Hematopoietic multipotent progenitor cell (in vitro differentiated cells): ENCODE data around the gene SLC25A36. TPM values are rescaled to one million over a fixed set of nuclear protein-coding genes. Genes with fewer than 3 reads are reported as not detected.
"Not testable (repeated sequence)": the region's sequence is repeated elsewhere in the genome, so short reads cannot be mapped to it uniquely, and the experiment has no call there.

Source experiments
- DNase-seq, 3 donors: peaks; one replicate each; pipeline ENCODE4 v3.0.0-alpha.2; 2011 to 2015; ENCODE audit warnings: low read depth in 2 of 3, low spot score in 2 of 3
- total RNA-seq: library from RNA; depleted of rRNA; stranded (reverse); fragments of >200 nt; gene quantifications from one replicate; pipeline ENCODE4 v1.2.3, GENCODE V29; 2012

SLC25A36 gene
- total RNA-seq, 1 donor: 113 TPM

DNA sequence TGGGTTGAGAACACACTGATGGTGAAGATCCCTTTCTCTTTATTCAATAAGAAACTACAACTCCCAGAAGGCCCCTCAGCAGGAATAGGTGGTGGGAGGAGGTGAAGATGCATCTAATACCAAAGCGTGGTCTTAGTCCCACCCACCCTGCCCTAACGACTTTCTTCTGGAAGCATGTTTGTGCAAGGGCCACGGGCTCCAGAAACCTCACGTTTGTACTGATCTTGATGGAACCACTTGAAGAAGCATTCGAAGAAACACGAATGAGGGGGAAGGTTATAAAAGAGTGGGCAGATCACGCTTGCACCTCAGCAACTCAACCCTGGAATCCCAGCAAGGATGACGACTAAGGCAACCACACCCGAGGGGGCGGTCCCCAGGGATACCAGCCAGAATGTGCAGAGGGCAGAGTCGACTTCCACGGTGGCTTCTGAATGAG, 10.6 kb upstream of the SLC25A36 start:
- DNase-seq: peak in 1 of 3 donors; percentile 17

DNA sequence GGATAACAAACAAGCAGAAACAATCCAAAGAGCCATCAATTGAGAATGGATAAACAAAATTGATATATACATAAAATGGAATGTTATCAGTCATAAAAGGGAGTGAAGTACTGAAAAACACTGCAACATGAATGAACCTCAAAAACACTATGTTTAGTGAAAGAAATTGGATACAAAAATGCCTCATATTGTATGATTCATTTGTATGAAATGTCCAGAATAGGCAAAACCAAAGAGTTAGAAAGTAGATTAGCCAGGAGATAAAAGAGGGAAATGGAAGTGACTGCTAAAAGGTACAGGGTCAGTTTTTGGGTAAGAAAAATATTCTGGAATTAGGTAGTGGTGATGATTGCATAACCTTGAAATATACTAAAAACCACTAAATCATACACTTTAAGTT, 9.8 kb upstream of the SLC25A36 start:
- no peak for DNase-seq

DNA sequence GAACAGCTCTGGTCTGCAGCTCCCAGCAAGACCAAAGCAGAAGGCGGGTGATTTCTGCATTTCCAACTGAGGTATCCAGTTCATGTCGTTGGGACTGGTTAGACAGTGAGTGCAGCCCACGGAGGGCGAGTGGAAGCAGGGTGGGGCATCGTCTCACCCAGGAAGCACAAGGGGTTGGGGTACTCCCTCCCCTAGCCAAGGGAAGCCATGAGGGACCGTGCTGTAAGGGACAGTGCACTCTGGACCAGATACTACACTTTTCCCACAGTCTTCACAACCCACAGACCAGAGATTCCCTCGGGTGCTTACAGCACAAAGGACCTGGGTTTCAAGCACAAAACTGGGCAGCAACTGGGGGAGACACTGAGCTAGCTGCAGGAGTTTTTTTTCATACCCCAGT, 8.5 kb upstream of the SLC25A36 start:
- DNase-seq: no peak

DNA sequence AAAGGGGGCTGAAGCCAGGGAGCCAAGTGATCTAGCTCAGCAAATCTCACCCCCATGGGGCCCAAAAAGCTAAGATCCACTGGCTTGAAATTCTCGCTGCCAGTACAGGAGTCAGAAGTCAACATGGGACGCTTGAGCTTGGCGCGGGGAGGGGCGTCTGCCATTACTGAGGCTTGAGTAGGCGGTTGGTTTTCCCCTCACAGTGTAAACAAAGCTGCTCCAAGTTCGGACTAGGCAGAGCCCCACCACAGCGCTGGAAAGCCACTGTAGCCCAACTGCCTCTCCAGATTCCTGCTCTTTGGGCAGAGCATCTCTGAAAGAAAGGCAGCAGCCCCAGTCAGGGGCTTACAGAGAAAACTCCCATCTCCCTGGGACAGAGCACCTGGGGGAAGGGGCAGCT, 8.1 kb upstream of the SLC25A36 start:
- no peak for DNase-seq

DNA sequence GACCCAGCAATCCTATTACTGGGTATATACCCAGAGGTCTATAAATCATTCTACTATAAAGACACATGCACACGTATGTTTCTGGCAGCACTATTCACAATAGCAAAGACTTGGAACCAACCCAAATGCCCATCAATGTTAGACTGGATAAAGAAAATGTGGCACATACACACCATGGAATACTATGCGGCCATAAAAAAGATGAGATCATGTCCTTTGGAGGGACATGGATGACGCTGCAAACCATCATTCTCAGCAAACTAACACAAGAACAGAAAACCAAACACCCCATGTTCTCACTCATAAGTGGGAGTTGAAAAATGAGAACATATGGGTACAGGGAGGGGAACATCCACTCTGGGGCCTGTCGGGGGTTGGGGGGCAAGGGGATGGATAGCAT, 2.3 kb upstream of the SLC25A36 start:
- not testable (repeated sequence) for DNase-seq

DNA sequence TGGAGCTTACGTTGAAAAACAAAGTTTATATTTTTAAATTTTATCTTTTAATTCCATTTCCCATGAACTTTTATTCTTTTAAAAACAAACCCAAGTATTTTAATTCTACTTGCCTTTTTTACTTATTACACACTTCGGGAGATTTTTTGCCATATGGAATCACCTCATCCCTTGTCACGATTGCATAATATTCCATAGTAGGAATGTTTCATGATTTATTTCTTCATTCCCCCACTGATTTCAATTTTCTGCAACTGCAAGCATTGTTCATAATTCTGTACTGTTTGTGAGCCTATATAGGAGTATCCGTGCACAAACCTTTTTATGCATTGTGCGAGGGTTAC, 574 bp upstream of the SLC25A36 start:
- no peak for DNase-seq

DNA sequence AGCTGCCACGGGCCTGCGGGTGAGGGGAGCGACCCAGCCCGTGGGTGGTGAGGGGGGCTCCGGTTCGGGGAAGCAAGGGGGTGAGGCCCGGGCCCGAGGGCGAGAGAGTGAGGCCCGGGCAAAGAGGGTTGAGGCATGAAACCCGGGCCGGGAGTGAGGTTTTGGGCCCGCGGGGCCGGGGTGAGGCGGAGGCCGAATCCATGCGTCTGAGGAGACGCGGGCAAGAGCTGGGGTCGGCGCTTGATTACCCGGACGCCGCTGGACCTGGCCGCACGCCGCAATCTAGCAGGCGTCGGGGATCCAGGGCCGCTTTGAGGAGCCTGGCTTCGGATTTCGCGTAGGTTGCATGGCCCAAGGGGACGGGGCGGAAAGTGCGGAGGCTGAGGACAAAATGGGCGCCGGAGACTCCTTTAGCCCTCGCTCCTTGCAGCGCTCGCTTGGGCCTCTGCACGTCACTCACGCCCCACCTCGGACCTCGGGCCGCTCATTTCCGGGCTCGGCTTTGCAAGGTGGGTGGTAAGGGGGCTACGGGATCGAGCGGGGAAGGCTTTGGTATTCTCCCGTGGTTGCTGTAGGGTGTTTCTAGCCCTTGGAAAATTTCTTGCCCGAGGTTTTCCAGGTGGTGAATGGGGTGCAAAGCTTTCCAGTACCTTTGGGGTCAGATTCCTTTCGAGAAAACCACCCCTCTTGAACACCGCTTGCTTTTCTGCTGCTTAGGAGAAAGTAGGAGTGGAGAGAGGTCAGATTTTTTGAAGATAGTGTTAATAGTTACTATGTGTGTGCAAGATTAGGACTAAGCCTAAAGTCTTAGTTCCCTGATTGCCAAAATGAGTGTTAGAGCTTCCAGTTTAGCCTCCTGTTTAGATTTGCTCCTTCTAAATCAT, 827 bp downstream of the SLC25A36 start:
- peak; percentile 16 to 69 (median 63) for DNase-seq

DNA sequence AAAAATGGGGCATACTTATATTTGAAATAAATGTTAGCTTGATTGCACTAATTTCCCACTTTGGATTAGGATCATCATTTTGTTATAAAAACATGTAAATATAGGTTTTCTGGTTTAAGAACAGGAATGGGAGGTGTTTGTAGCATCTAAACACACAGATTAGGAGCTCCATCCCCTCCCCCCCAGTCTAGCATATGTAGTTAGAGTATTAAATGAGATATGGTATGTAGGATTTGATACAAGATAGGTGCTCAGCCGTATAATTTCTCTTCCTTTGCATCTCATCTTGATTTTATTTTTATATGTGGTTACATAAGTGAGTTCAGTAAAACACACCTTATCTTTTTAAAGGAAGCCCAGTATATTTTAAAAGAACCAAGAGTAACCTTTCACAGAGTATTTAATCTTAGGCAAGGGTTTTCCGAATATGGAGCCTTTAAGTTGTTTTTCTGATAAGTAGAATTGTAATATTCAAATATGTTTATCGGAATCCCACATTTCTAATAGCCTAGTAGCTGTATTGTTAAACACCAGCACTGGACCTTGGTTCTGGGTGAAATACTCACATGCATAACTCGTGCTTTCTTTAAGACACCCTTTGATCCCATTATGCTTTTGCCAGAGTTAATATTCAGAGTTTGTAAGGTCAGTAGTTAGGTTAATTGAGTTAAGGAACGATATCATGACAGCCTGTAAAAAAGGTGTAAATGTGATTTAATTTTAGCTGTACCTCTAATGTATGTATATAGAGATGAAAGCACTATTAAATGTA, 2.3 kb downstream of the SLC25A36 start:
- DNase-seq: no peak

DNA sequence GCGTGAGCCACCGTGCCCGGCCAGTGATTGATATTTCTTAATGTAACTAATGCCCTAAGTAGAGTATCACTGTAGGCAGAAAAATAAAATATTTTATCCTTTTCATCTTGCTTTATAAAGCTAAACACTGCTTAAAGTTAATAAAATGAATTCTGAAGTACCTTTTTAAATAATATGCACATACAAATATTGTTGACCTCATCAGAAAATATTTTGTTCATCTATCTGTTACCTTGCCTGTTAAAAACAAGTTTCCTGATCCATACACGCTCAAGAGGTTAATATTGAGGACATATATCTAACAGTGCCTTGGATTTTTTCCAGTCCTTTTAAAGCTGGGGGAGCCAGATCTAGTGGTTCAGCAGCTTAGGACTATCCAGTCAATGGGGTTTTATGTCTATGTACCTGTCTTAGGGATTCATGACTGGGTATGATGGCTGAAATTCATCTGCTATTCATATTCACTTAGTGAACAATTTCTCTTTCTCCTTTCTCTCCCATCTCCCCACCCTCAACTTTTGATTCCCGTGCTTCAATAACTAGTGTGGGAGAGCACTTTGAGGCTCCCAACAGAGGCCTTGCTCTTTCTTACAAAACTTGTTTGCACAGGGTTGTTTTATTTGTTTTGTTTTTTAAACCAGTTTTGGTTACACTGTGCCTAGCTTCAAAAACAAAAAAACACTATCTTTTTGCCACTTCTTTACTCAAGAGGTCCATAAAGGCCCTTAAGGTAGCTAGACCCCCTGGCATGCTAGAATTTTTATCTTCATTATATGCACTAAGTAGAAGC, 7.0 kb downstream of the SLC25A36 start:
- DNase-seq: no peak

DNA sequence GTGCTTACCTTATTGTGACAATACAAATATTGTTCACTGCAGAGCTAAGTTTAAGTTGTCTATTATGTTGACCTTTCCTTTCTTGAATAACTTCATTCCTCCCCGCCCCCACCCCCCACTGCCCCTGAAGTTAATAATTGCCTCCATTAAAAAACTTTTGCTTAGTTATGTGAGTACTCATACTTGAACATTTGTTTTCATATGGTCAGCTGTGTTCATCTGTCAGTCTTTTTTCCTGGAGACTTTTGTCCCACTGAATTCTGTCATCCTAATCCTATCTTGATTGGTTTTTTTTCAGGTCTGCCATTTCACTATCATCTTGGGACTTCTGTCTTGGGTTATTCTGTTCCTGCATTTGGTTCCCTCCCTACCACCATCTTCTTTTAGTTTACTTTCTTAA, 8.5 kb downstream of the SLC25A36 start:
- no peak for DNase-seq

DNA sequence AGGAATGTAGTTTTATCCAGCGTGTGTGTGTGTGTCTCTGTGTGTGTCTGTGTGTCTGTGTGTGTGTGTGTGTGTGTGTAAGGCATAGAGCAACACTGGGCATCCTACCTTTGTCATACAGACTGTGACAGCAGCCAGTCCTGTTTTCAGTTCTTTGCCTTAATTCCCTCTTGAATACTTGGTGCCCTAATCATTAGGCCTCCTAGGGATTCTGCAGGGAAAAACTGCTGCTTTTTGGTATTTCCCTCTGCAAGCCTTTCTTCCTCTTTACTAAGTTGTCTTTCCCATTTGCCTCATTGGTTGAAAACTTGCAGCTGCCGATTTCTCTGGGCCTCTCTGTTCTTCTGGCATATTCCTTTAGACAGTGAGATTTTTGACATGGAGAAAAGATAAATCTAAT, 9.2 kb downstream of the SLC25A36 start:
- no peak for DNase-seq

DNA sequence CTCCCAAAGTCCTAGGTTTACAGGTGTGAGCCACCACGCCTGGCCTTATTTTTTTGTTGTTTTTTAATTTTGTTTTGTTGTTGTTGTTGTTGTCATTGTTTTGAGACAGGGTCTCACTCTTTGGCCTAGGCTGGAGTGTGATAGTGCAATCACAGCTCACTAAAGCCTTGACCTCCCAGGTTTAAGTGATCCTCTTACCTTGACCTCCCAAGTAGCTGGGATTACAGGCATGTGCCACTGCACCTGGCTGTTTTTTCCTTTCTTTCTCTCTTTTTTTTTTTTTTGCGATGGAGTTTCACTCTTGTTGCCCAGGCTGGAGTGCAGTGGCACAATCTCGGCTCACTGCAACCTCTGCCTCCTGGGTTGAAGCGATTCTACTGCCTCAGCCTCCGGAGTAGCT, 10.1 kb downstream of the SLC25A36 start:
- DNase-seq: not testable (repeated sequence)

DNA sequence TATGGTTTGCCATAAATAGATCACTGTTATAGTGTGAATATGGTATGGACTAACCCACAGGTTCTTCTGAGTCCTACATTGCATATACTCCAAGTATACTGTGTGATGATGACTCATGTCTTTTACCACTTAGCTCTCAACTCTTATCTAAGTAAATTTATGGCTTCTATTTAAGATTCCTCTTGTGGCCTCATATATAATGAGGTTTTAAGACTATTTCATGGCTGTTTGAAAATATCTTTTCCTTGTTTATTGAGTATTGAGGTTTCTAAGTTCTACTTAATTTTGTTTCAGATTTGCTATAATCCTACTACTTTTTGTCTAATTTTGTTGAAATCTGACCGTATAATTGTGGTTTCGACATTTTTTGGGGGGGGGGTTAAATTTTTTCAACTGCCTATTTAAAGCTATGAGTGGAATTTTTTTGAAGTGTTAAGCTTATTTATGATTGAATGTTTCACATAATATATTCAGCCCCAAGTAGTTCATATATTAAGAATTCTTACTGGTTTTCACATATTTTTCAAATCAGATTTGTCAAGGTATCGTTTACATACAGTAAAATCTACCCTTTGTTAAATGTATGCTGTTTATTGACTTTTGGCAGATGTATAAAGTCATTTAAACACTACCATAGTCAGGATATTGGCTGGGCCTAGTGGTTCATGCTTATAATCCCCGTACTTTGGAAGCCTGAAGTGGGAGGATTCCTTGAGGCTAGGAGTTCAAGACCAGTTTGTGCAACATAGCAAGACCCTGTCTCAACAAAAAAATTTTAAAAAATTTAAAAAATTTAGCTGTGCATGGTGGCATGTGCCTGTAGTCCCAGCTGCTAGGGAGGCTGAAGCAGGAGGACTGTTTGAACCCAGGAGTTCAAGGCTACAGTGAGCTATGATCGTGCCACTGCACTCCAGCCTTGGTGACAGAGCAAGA, 11.7 kb downstream of the SLC25A36 start:
- peak in 2 of 3 donors; percentile 36 to 39 for DNase-seq

DNA sequence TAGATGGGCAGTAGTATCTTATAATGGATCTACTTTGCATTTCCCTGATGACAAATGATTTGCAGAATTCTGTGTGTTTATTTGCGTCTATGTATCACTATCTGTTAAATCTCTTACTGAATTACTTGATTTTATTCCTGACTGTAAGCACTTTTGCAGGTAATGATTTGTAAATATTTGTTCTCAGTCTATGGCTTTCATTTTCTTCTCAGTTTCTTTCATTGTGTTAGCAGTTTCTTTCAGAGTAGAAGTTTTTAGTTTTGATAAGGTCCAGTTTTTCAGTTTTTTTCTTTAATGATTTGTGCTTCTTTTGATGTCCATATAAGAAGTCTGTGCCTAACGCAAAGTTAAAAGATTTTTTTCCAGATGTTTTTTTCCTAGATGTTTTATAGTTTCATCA, 12.9 kb downstream of the SLC25A36 start:
- no peak for DNase-seq

DNA sequence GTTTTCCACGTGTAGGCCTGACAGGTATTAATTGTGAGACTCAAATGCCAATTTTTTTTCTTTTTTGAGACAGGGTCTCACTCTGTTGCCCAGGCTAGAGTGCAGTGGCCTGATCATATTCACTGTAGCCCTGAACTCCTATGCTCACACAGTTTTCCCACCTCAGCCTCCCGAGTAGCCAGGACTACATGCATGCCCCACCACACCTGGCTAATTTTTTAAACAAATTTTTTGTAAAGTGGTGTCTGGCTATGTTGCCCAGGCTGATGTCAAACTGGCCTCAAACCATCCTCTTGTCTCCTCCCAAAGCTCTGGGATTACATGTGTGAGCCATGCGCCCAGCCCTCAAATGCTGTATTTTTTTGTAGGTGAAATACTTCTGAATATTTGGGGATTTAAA, 14.0 kb downstream of the SLC25A36 start:
- no peak for DNase-seq

DNA sequence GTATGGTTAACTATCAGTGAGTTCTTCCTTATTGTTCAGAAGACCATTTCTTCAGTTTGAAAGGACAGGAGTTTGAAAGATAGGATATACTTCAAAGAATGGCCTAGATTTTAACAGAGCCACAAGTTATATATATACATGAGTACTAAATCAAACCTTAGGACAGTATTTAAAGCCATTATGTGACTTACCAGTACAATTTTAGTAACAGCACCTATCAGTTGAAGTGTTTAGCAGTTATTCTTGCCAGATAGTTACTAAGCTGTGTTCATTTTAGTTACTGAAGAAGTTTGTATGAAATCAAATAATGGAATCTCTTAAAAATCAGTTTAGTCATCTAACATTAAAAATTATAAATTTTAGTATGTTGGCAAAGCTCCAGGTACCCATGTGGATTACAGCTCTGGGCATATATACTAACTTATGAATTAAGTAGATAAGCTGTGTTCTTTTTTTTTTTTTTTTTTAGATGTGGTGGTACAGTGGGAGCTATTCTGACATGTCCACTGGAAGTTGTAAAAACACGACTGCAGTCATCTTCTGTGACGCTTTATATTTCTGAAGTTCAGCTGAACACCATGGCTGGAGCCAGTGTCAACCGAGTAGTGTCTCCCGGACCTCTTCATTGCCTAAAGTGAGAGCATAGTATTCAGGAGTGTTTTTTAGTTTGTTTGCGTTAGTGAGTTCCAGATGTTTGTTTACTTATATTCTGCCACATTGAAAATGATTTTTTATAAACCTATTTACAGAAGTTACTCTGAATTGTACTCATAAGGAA, 14.6 kb downstream of the SLC25A36 start:
- no peak for DNase-seq

DNA sequence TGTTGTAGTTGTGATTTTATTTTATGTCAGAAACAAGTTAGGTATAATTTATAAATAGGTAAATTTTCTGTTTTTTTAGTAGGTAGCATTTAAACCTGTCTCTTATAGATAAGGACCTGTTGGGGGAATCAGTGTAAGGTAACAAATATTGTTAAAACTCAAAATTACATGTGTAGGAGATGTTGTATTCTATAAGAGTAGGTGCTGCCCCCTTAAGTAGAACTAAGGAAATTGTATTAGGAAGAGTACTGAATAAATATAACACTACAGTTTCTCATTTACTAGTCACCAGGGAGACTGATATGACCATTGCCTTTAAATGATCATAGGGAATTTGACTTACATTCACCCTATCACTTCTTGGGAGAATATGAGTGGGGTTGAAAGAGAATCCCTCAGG, 31.2 kb downstream of the SLC25A36 start:
- DNase-seq: peak in 2 of 3 donors; percentile 10 to 51

DNA sequence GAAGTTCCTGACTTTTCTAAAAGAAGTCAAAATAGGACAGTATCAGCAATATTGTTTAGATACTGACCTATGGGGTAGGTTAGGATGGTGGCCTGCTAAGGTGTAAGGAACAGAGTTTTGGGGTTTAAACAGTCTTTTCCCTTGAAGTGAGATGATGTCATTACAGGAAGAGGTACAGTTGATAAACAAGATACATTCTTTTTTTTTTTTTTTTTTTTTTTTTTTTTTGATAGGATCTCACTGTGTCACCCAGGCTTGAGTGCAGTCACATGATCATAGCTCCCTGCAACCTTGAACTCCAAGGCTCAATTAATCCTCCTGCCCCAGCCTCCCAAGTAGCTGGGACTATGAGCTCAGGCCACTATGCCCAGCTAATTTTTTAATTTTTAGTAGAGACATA, 33.3 kb downstream of the SLC25A36 start:
- DNase-seq: no peak

DNA sequence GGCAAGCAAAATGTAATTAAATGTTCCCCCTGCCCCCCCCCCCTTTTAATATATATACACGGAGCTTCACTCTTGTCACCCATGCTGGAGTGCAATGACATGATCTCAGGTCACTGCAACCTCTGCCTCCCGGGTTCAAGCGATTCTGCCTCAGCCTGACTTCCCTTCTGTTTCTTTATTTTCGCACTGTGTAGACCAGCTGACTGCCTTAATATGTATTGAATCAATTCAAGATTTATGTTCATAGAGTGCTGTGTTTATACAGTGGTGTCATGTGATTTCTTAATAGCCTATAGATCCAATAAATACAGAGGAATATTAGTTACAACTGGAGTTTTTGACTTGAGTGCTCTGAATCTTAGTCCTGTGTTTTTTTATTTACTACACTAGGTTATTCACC, 39.0 kb downstream of the SLC25A36 start:
- DNase-seq: no peak
